ENCODE data around the gene CYP4A11.
"Not testable (repeated sequence)": the region's sequence is repeated elsewhere in the genome, so short reads cannot be mapped to it uniquely, and the experiment has no call there.

CYP4A11 gene

GRCh38 chr1:46941135-46941694 is at the start of gene CYP4A11:
CYP4A11 (minus strand) TSS chr1:46941476; CDS start chr1:46941433, 43 bp downstream.
- Histone ChIP-seq H3K27me3 (ENCODE audit: control insufficient read depth, insufficient read depth, low read length) (no peaks in the 10 kb centered on the region), H3K4me3 (ENCODE audit: low read length) (no peak within 1 kb of the TSS), H3K4me1 (ENCODE audit: control insufficient read depth, insufficient read depth, low read length) (peaks cover 29% of the 10 kb centered on the region), H3K9ac (ENCODE audit: low read length) (no peak within 1 kb of the TSS), H3K36me3 (ENCODE audit: control insufficient read depth, insufficient read depth, low read length) (no peaks in the 10 kb centered on the region), H3K9me3 (ENCODE audit: control insufficient read depth, low read length) (no peaks in the 10 kb centered on the region)

- H3K27me3 ChIP-seq (ENCODE audit: control insufficient read depth, insufficient read depth, low read length); H3K4me1 ChIP-seq (ENCODE audit: control insufficient read depth, insufficient read depth, low read length); H3K9ac ChIP-seq (ENCODE audit: low read length); H3K36me3 ChIP-seq (ENCODE audit: control insufficient read depth, insufficient read depth, low read length); H3K9me3 ChIP-seq (ENCODE audit: control insufficient read depth, low read length); H3K4me3 ChIP-seq (ENCODE audit: low read length): not testable (repeated sequence)
These were observed 49.3 kb upstream of the CYP4A11 start for GRCh38 chr1:46990541-46990940.

GRCh38 chr1:46983830-46984586 is 42.7 kb upstream of the CYP4A11 start:
- H3K4me1 ChIP-seq (ENCODE audit: control insufficient read depth, insufficient read depth, low read length), result no peaks in the 10 kb centered on the region
- H3K9ac ChIP-seq (ENCODE audit: low read length), result no peak overlapping the region
- no peak overlapping the region for H3K4me3 ChIP-seq (ENCODE audit: low read length)
- no peaks in the 10 kb centered on the region for H3K27me3 ChIP-seq (ENCODE audit: control insufficient read depth, insufficient read depth, low read length)
- no peaks in the 10 kb centered on the region for H3K9me3 ChIP-seq (ENCODE audit: control insufficient read depth, low read length)
- H3K36me3 ChIP-seq (ENCODE audit: control insufficient read depth, insufficient read depth, low read length), result no peaks in the 10 kb centered on the region

- Histone ChIP-seq H3K4me3 (ENCODE audit: low read length) (no peak overlapping the region), H3K9ac (ENCODE audit: low read length) (no peak overlapping the region), H3K4me1 (ENCODE audit: control insufficient read depth, insufficient read depth, low read length) (no peaks in the 10 kb centered on the region), H3K27me3 (ENCODE audit: control insufficient read depth, insufficient read depth, low read length) (no peaks in the 10 kb centered on the region), H3K36me3 (ENCODE audit: control insufficient read depth, insufficient read depth, low read length) (no peaks in the 10 kb centered on the region), H3K9me3 (ENCODE audit: control insufficient read depth, low read length) (no peaks in the 10 kb centered on the region)
These were observed 42.0 kb upstream of the CYP4A11 start for GRCh38 chr1:46983166-46983829.

- Histone ChIP-seq H3K36me3 (ENCODE audit: control insufficient read depth, insufficient read depth, low read length) (no peaks in the 10 kb centered on the region), H3K9me3 (ENCODE audit: control insufficient read depth, low read length) (no peaks in the 10 kb centered on the region), H3K4me3 (ENCODE audit: low read length) (no peak overlapping the region), H3K4me1 (ENCODE audit: control insufficient read depth, insufficient read depth, low read length) (no peaks in the 10 kb centered on the region), H3K9ac (ENCODE audit: low read length) (no peak overlapping the region), H3K27me3 (ENCODE audit: control insufficient read depth, insufficient read depth, low read length) (no peaks in the 10 kb centered on the region)
These were observed 27.8 kb upstream of the CYP4A11 start for GRCh38 chr1:46969014-46969619.

- not testable (repeated sequence) for H3K4me3 ChIP-seq (ENCODE audit: low read length); H3K9ac ChIP-seq (ENCODE audit: low read length); H3K27me3 ChIP-seq (ENCODE audit: control insufficient read depth, insufficient read depth, low read length); H3K4me1 ChIP-seq (ENCODE audit: control insufficient read depth, insufficient read depth, low read length); H3K36me3 ChIP-seq (ENCODE audit: control insufficient read depth, insufficient read depth, low read length); H3K9me3 ChIP-seq (ENCODE audit: control insufficient read depth, low read length)
These were observed 21.0 kb upstream of the CYP4A11 start for GRCh38 chr1:46962272-46962671.

- Histone ChIP-seq H3K9ac (ENCODE audit: low read length) (no peak overlapping the region), H3K9me3 (ENCODE audit: control insufficient read depth, low read length) (no peaks in the 10 kb centered on the region), H3K27me3 (ENCODE audit: control insufficient read depth, insufficient read depth, low read length) (no peaks in the 10 kb centered on the region), H3K36me3 (ENCODE audit: control insufficient read depth, insufficient read depth, low read length) (no peaks in the 10 kb centered on the region), H3K4me1 (ENCODE audit: control insufficient read depth, insufficient read depth, low read length) (peaks cover 10% of the 10 kb centered on the region), H3K4me3 (ENCODE audit: low read length) (no peak overlapping the region)
These were observed 19.9 kb upstream of the CYP4A11 start for GRCh38 chr1:46961066-46961758.

GRCh38 chr1:46960250-46960649 is 19.0 kb upstream of the CYP4A11 start:
- no peaks in the 10 kb centered on the region for H3K27me3 ChIP-seq (ENCODE audit: control insufficient read depth, insufficient read depth, low read length)
- H3K4me3 ChIP-seq (ENCODE audit: low read length), result no peak overlapping the region
- H3K36me3 ChIP-seq (ENCODE audit: control insufficient read depth, insufficient read depth, low read length), result no peaks in the 10 kb centered on the region
- H3K9ac ChIP-seq (ENCODE audit: low read length), result no peak overlapping the region
- H3K9me3 ChIP-seq (ENCODE audit: control insufficient read depth, low read length), result no peaks in the 10 kb centered on the region
- H3K4me1 ChIP-seq (ENCODE audit: control insufficient read depth, insufficient read depth, low read length), result peaks cover 15% of the 10 kb centered on the region

GRCh38 chr1:46955116-46955515 is 13.8 kb upstream of the CYP4A11 start:
- H3K9ac ChIP-seq (ENCODE audit: low read length); H3K36me3 ChIP-seq (ENCODE audit: control insufficient read depth, insufficient read depth, low read length); H3K9me3 ChIP-seq (ENCODE audit: control insufficient read depth, low read length); H3K27me3 ChIP-seq (ENCODE audit: control insufficient read depth, insufficient read depth, low read length); H3K4me3 ChIP-seq (ENCODE audit: low read length): not testable (repeated sequence)
- peaks cover 23% of the 10 kb centered on the region for H3K4me1 ChIP-seq (ENCODE audit: control insufficient read depth, insufficient read depth, low read length)

GRCh38 chr1:46953847-46954246 is 12.6 kb upstream of the CYP4A11 start:
- H3K4me3 ChIP-seq (ENCODE audit: low read length); H3K9me3 ChIP-seq (ENCODE audit: control insufficient read depth, low read length); H3K36me3 ChIP-seq (ENCODE audit: control insufficient read depth, insufficient read depth, low read length); H3K27me3 ChIP-seq (ENCODE audit: control insufficient read depth, insufficient read depth, low read length); H3K9ac ChIP-seq (ENCODE audit: low read length): not testable (repeated sequence)
- H3K4me1 ChIP-seq (ENCODE audit: control insufficient read depth, insufficient read depth, low read length), result peaks cover 29% of the 10 kb centered on the region

GRCh38 chr1:46949417-46949666 is 8.1 kb upstream of the CYP4A11 start:
- H3K27me3 ChIP-seq (ENCODE audit: control insufficient read depth, insufficient read depth, low read length); H3K9ac ChIP-seq (ENCODE audit: low read length); H3K4me3 ChIP-seq (ENCODE audit: low read length); H3K36me3 ChIP-seq (ENCODE audit: control insufficient read depth, insufficient read depth, low read length); H3K9me3 ChIP-seq (ENCODE audit: control insufficient read depth, low read length): not testable (repeated sequence)
- H3K4me1 ChIP-seq (ENCODE audit: control insufficient read depth, insufficient read depth, low read length), result peaks cover 34% of the 10 kb centered on the region
